Fibroblast of the aortic adventitia (primary cell): ENCODE results near the gene MTCH1. TPM values are rescaled to one million over a fixed set of nuclear protein-coding genes. Genes with fewer than 3 reads are reported as not detected.
"Not testable (repeated sequence)": the region's sequence is repeated elsewhere in the genome, so short reads cannot be mapped to it uniquely, and the experiment has no call there.

Experiments
- DNase-seq: peaks from one replicate; pipeline ENCODE4 v3.0.0-alpha.2; 2010; ENCODE audit warnings: low read depth
- H3K4me3 ChIP-seq: 2 replicates; pipeline ENCODE4 v1.5.1; 2011; ENCODE audit warnings: low read depth, mild to moderate bottlenecking, control low read depth, low read length, moderate library complexity
- CTCF ChIP-seq: IDR thresholded peaks from 2 replicates; pipeline ENCODE4 v1.5.1; 2011; ENCODE audit warnings: mild to moderate bottlenecking, low read length, control low read depth, inconsistent platforms; ENCODE audit not compliant: insufficient read depth
- total RNA-seq: library from RNA; depleted of rRNA; stranded (reverse); fragments of >200 nt; gene quantifications from 2 replicates; pipeline ENCODE4 v1.2.3, GENCODE V29; 2012; ENCODE audit warnings: low replicate concordance

The MTCH1 gene
- total RNA-seq, 1 donor, result 160 TPM

GRCh38 chr6:36940027-36940426, 46.0 kb downstream of the MTCH1 start:
- TF ChIP-seq CTCF, result no peak
- DNase-seq, result no peak
- no peak overlapping the region for H3K4me3 ChIP-seq

GRCh38 chr6:36939005-36939404, 47.0 kb downstream of the MTCH1 start:
- H3K4me3 ChIP-seq, DNase-seq: not testable (repeated sequence)

GRCh38 chr6:36938536-36938935, 47.5 kb downstream of the MTCH1 start:
- TF ChIP-seq CTCF, result no peak
- peak; percentile 64 for DNase-seq

GRCh38 chr6:36937896-36938295, 48.1 kb downstream of the MTCH1 start:
- DNase-seq, result no peak
- no peak for TF ChIP-seq CTCF
- H3K4me3 ChIP-seq, result no peak overlapping the region

More at GRCh38 chr6:36938536-36938935, 47.5 kb downstream of the MTCH1 start:
- H3K4me3 ChIP-seq, result no peak overlapping the region

- no peak overlapping the region for H3K4me3 ChIP-seq
- no peak for TF ChIP-seq CTCF
- no peak for DNase-seq
These were observed 49.2 kb downstream of the MTCH1 start for GRCh38 chr6:36936824-36937223.

GRCh38 chr6:36934901-36935300, 51.1 kb downstream of the MTCH1 start:
- no peak for TF ChIP-seq CTCF
- DNase-seq, result no peak
- no peak overlapping the region for H3K4me3 ChIP-seq

GRCh38 chr6:36933519-36933918, 52.5 kb downstream of the MTCH1 start:
- TF ChIP-seq CTCF, result no peak
- H3K4me3 ChIP-seq, result no peak overlapping the region
- DNase-seq, result no peak
